Measurements from ENCODE around the gene PRCC.

DNA sequence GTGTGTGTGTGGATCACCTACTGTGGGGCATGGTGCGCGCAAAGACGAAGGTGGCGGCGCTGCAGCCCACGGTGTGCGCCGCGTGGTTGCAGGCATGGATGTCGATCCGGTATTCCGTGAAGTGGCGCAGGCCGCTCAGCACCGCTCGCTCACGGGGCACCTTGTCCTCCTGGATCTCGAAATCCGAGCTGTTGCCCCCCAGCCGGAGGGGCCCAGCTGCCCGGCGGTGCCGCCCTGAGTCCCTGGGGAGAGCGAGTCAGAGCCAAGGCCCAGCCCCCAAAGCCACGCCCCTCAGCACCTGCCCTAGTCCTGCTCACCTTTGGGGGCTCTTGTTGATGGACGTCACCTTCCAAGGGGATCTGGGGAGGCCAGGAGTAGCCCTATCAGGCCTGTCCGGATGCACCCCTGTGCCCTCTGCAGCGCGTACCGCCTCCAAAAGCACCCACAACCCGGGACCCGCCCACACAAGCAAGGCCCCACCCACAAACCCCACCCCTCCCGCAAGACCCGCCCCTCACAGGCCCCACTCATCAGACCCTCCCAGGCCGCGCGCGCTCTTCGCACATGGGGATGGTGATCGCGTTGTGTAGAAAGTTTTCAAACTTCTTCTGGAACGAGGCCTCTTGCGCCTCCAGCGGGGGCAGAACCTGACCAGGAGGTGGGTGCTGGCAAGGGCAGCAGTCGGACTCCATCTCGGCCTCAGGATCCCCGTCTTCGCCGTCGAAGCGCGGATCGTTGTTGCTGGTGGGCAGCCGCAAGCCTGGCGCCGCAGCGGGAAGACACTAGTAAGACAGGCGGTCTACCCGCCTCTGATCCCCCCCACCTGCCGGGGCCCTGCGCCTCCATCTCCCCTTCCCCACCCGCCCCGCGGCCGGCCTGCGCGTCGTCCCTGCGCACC lies 78.0 kb downstream of the PRCC start:
- no peak for TF ChIP-seq POLR2AphosphoS5 (IDR thresholded peaks at IDR 0.05; ENCODE audit: low read depth, low read length)
- TF ChIP-seq ZNF274 (IDR thresholded peaks at IDR 0.05; ENCODE audit: borderline replicate concordance, extremely low read depth, low read length): no peak
- no peak for TF ChIP-seq CEBPB (IDR thresholded peaks at IDR 0.05; ENCODE audit: low read depth, low read length)
- TF ChIP-seq TAF1 (IDR thresholded peaks at IDR 0.05; ENCODE audit: low read depth, low read length): no peak
